GM23248 (cell line): ENCODE data around the gene HIC1. TPM values are rescaled to one million over a fixed set of nuclear protein-coding genes. Genes with fewer than 3 reads are reported as not detected.

Source experiments
- DNase-seq: peaks from one replicate; pipeline ENCODE4 v3.0.0-alpha.2; 2015
- H2AFZ ChIP-seq: fragments of 200-600 bp; sonication (generic); 2 replicates; pipeline ENCODE4 v1.6.1; 2016; ENCODE audit warnings: antibody characterized with exemption
- H3F3A ChIP-seq: fragments of 200-600 bp; sonication (generic); 2 replicates; pipeline ENCODE4 v1.6.1; 2016; ENCODE audit warnings: mild to moderate bottlenecking, antibody characterized with exemption, mixed run types; ENCODE audit not compliant: insufficient read depth
- H3K27ac ChIP-seq: fragments of 200-600 bp; sonication (generic); 2 replicates; pipeline ENCODE4 v1.5.1; 2016; ENCODE audit warnings: mild to moderate bottlenecking
- H3K27me3 ChIP-seq: fragments of 200-600 bp; sonication (generic); replicated peaks from 2 replicates; pipeline ENCODE4 v1.6.1; 2016; ENCODE audit warnings: mild to moderate bottlenecking; ENCODE audit not compliant: insufficient read depth
- H3K36me3 ChIP-seq: fragments of 200-600 bp; sonication (generic); 2 replicates; pipeline ENCODE4 v1.6.1; 2016; ENCODE audit warnings: low read depth, mild to moderate bottlenecking
- H3K4me1 ChIP-seq: fragments of 200-600 bp; sonication (generic); 2 replicates; pipeline ENCODE4 v1.6.1; 2016; ENCODE audit warnings: mild to moderate bottlenecking; ENCODE audit not compliant: insufficient read depth
- H3K4me2 ChIP-seq: fragments of 200-600 bp; sonication (generic); one replicate; pipeline ENCODE4 v1.6.1; 2016; ENCODE audit warnings: mild to moderate bottlenecking; ENCODE audit not compliant: unreplicated experiment
- H3K4me3 ChIP-seq: fragments of 200-600 bp; sonication (generic); 2 replicates; pipeline ENCODE4 v1.5.1; 2016; ENCODE audit warnings: mild to moderate bottlenecking
- H3K79me2 ChIP-seq: fragments of 200-600 bp; sonication (generic); 2 replicates; pipeline ENCODE4 v1.6.1; 2016; ENCODE audit warnings: mild to moderate bottlenecking; ENCODE audit not compliant: insufficient read depth
- H3K9ac ChIP-seq: fragments of 200-600 bp; sonication (generic); 2 replicates; pipeline ENCODE4 v1.6.1; 2016; ENCODE audit warnings: mild to moderate bottlenecking
- H3K9me2 ChIP-seq: fragments of 200-600 bp; sonication (generic); 2 replicates; pipeline ENCODE4 v1.6.1; 2016; ENCODE audit warnings: mixed run types, mild to moderate bottlenecking, moderate library complexity; ENCODE audit not compliant: insufficient read depth
- H3K9me3 ChIP-seq: fragments of 200-600 bp; sonication (generic); one replicate; pipeline ENCODE4 v1.6.1; 2017; ENCODE audit warnings: low read depth
- H4K20me1 ChIP-seq: fragments of 200-600 bp; sonication (generic); 2 replicates; pipeline ENCODE4 v1.6.0; 2016; ENCODE audit not compliant: insufficient read depth
- EZH2 ChIP-seq: fragments of 200-600 bp; sonication (generic); IDR thresholded peaks from 2 replicates; pipeline ENCODE4 v1.6.1; 2018; ENCODE audit warnings: antibody characterized with exemption, mild to moderate bottlenecking; ENCODE audit not compliant: insufficient read depth, poor library complexity, severe bottlenecking
- EZH2phosphoT487 ChIP-seq: fragments of 200-600 bp; sonication (generic); IDR thresholded peaks from 2 replicates; pipeline ENCODE4 v1.6.1; 2018; ENCODE audit warnings: antibody characterized with exemption, moderate library complexity, mild to moderate bottlenecking, low read depth; ENCODE audit not compliant: insufficient read depth
- WGBS, 2 experiments: methylation state at CpG; one replicate each; pipeline ENCODE4 v1.1.6; 2015 to 2017; ENCODE audit warnings: low lambda C conversion rate in 2 of 2, low coverage in 1 of 2; ENCODE audit errors: missing lambda C conversion rate in 2 of 2; 5-methylcytosine and 5-hydroxymethylcytosine counted together
- in situ Hi-C: fragments of 300-500 bp; cut with MboI; formaldehyde crosslinking; loops from 2 replicates; pipeline ENCODE4 v1.15.0; 2020
- polyA plus RNA-seq: library from polyadenylated mRNA; unstranded; fragments of >200 nt; fragmentation: Nextera tagmentation; extraction: Ambion mirVana; gene quantifications from 2 replicates; pipeline ENCODE4 v1.2.1, GENCODE V29; 2016
- total RNA-seq: library from RNA; depleted of rRNA; stranded (reverse); fragments of >200 nt; shearing (Covaris generic); gene quantifications from 2 replicates; pipeline ENCODE4 v1.2.3, GENCODE V29; 2014

Gene HIC1
- total and polyA plus RNA-seq, 2 experiments from 2014 or later: 1.6 to 35.0 TPM

- no peaks in the 10 kb centered on the region for H3K9me2 ChIP-seq
- H3K4me1 ChIP-seq: peaks cover 8% of the 10 kb centered on the region; the same call in 1 of the 2 replicates
- H3K9ac ChIP-seq: no peak overlapping the region
- H3K9me3 ChIP-seq: no peaks in the 10 kb centered on the region
- no peaks in the 10 kb centered on the region for H3K27me3 ChIP-seq
- H2AFZ ChIP-seq: no peak overlapping the region
- no peak overlapping the region for H3K4me3 ChIP-seq
- no peaks in the 10 kb centered on the region; the same call in 1 of the 2 replicates for H3F3A ChIP-seq
- H3K27ac ChIP-seq: no peak overlapping the region
- TF ChIP-seq EZH2 (no peak), EZH2phosphoT487 (no peak)
- WGBS, 2 experiments: 77 to 81% methylated on average over 14 of the region's 14 CpGs
- peaks cover 8% of the 10 kb centered on the region for H3K79me2 ChIP-seq
- no peak for DNase-seq
- no peaks in the 10 kb centered on the region for H3K36me3 ChIP-seq
- H3K4me2 ChIP-seq: no peak overlapping the region
- no peaks in the 10 kb centered on the region for H4K20me1 ChIP-seq
- in situ Hi-C loops: no loop called here
Measured at GRCh38 chr17:2051933-2052559, 2.9 kb upstream of the HIC1 start.

GRCh38 chr17:2053380-2054261 is 1.3 kb upstream of the HIC1 start:
- Histone ChIP-seq H3K27ac (peak overlapping the region; percentile 81), H3K4me2 (peak overlapping the region; percentile 80)
- in situ Hi-C loops: no loop called here

GRCh38 chr17:2054262-2054511 is 716 bp upstream of the HIC1 start:
- H3K27ac ChIP-seq: peak overlapping the region; percentile 81
- H3K4me3 ChIP-seq: peak overlapping the region; percentile 79
- H3K36me3 ChIP-seq: no peaks in the 10 kb centered on the region
- peak overlapping the region; percentile 36; the same call in 1 of the 2 replicates for H2AFZ ChIP-seq
- H3K4me2 ChIP-seq: peak overlapping the region; percentile 80
- H3F3A ChIP-seq: no peaks in the 10 kb centered on the region; the same call in 1 of the 2 replicates
- no peak for DNase-seq
- no peaks in the 10 kb centered on the region for H3K27me3 ChIP-seq
- no peaks in the 10 kb centered on the region for H3K9me2 ChIP-seq
- no peaks in the 10 kb centered on the region for H3K9me3 ChIP-seq
- no peaks in the 10 kb centered on the region for H4K20me1 ChIP-seq
- H3K9ac ChIP-seq: peak overlapping the region; percentile 91
- in situ Hi-C loops: no loop called here
- TF ChIP-seq EZH2phosphoT487 (no peak), EZH2 (no peak)
- H3K4me1 ChIP-seq: peaks cover under 1% of the 10 kb centered on the region; the same call in 1 of the 2 replicates
- WGBS, 2 experiments: 3 to 4% methylated on average over 16 of the region's 16 CpGs
- H3K79me2 ChIP-seq: peaks cover 24% of the 10 kb centered on the region

More at GRCh38 chr17:2053380-2054261, 1.3 kb upstream of the HIC1 start:
- DNase-seq: peak; percentile 91
- 19 to 20% methylated on average over 51 to 57 of the region's 84 CpGs for WGBS, 2 experiments
- H2AFZ ChIP-seq: peak overlapping the region; percentile 36; the same call in 1 of the 2 replicates
- TF ChIP-seq EZH2: no peak
- no peak for TF ChIP-seq EZH2phosphoT487
- H3K9me3 ChIP-seq: no peaks in the 10 kb centered on the region
- no peaks in the 10 kb centered on the region for H4K20me1 ChIP-seq
- H3K9ac ChIP-seq: peak overlapping the region; percentile 91
- H3K36me3 ChIP-seq: no peaks in the 10 kb centered on the region
- H3K27me3 ChIP-seq: no peaks in the 10 kb centered on the region
- H3K9me2 ChIP-seq: no peaks in the 10 kb centered on the region
- no peaks in the 10 kb centered on the region; the same call in 1 of the 2 replicates for H3F3A ChIP-seq
- H3K4me3 ChIP-seq: peak overlapping the region; percentile 79
- H3K79me2 ChIP-seq: peaks cover 18% of the 10 kb centered on the region
- H3K4me1 ChIP-seq: peaks cover 6% of the 10 kb centered on the region; the same call in 1 of the 2 replicates

GRCh38 chr17:2055292-2056205 is 646 bp downstream of the HIC1 start:
- Histone ChIP-seq H3F3A (no peaks in the 10 kb centered on the region; the same call in 1 of the 2 replicates), H3K4me1 (no peaks in the 10 kb centered on the region), H2AFZ (no peak overlapping the region), H3K27me3 (no peaks in the 10 kb centered on the region), H3K4me2 (peak overlapping the region; percentile 86), H3K9me2 (no peaks in the 10 kb centered on the region), H3K9me3 (no peaks in the 10 kb centered on the region), H4K20me1 (no peaks in the 10 kb centered on the region), H3K4me3 (peak overlapping the region; percentile 79), H3K79me2 (peaks cover 37% of the 10 kb centered on the region), H3K9ac (peak overlapping the region; percentile 91), H3K27ac (peak overlapping the region; percentile 81), H3K36me3 (no peaks in the 10 kb centered on the region; the same call in 1 of the 2 replicates)
- peak; percentile 71 for DNase-seq
- TF ChIP-seq EZH2: no peak
- no peak for TF ChIP-seq EZH2phosphoT487
- in situ Hi-C loops: no loop called here
- 1% methylated on average over 31 to 79 of the region's 113 CpGs for WGBS, 2 experiments
